Liver (tissue), 9 donors: ENCODE results near the gene JTB. TPM values are rescaled to one million over a fixed set of nuclear protein-coding genes. Genes with fewer than 3 reads are reported as not detected.

Experiments
- DNase-seq: peaks from one replicate; pipeline ENCODE4 v3.0.0-alpha.2; 2017; ENCODE audit warnings: low spot score
- H3K27ac ChIP-seq, 2 donors: one replicate each; pipeline ENCODE4 v1.7.0; 2013; ENCODE audit warnings: inconsistent platforms in 2 of 2, low read length in 2 of 2, control low read depth in 1 of 2, low read depth in 1 of 2, mild to moderate bottlenecking in 1 of 2
- H3K27me3 ChIP-seq, 4 donors: one replicate each; pipeline versions ENCODE4 v1.6.1 to v1.7.0; 2013; ENCODE audit warnings: low read length in 3 of 4, inconsistent platforms in 1 of 4, mild to moderate bottlenecking in 1 of 4, moderate library complexity in 1 of 4; ENCODE audit not compliant: control insufficient read depth in 4 of 4, insufficient read depth in 4 of 4
- H3K36me3 ChIP-seq, 4 donors: one replicate each; pipeline versions ENCODE4 v1.6.1 to v1.7.0; 2013; ENCODE audit warnings: low read length in 3 of 4, mild to moderate bottlenecking in 3 of 4, low read depth in 1 of 4, moderate library complexity in 1 of 4; ENCODE audit not compliant: control insufficient read depth in 4 of 4, insufficient read depth in 3 of 4
- H3K4me1 ChIP-seq, 4 donors: one replicate each; pipeline versions ENCODE4 v1.6.1 to v1.7.0; 2013; ENCODE audit warnings: low read length in 3 of 4, mild to moderate bottlenecking in 3 of 4, moderate library complexity in 1 of 4; ENCODE audit not compliant: control insufficient read depth in 4 of 4, insufficient read depth in 4 of 4
- H3K4me3 ChIP-seq, 3 donors: one replicate each; pipeline versions ENCODE4 v1.6.1 to v1.7.0; 2013; ENCODE audit warnings: low read length in 3 of 3, control low read depth in 1 of 3, low read depth in 1 of 3, mild to moderate bottlenecking in 1 of 3
- H3K9ac ChIP-seq, 2 donors: one replicate each; pipeline ENCODE4 v1.7.0; 2013; ENCODE audit warnings: low read length in 2 of 2, mild to moderate bottlenecking in 2 of 2, moderate library complexity in 2 of 2, control low read depth in 1 of 2, low read depth in 1 of 2
- H3K9me3 ChIP-seq, 4 donors: one replicate each; pipeline versions ENCODE4 v1.6.1 to v1.7.0; 2013; ENCODE audit warnings: low read length in 3 of 4; ENCODE audit not compliant: control insufficient read depth in 4 of 4
- EGR1 ChIP-seq, 2 donors: IDR thresholded peaks; 2 replicates each; pipeline ENCODE4 v1.6.1; 2016 to 2018; ENCODE audit warnings: antibody characterized with exemption in 2 of 2, low read depth in 2 of 2
- FOXA1 ChIP-seq: IDR thresholded peaks from 2 replicates; pipeline ENCODE4 v1.6.1; 2016; ENCODE audit warnings: antibody characterized with exemption
- FOXA2 ChIP-seq: IDR thresholded peaks from 2 replicates; pipeline ENCODE4 v1.6.1; 2016; ENCODE audit warnings: antibody characterized with exemption
- GABPA ChIP-seq, 2 donors: IDR thresholded peaks in 1 of 2; conservative IDR thresholded peaks in 1 of 2; 2 replicates each; pipeline ENCODE4 v1.6.1; 2016; ENCODE audit warnings: antibody characterized with exemption in 2 of 2, mild to moderate bottlenecking in 1 of 2, moderate library complexity in 1 of 2
- HNF4A ChIP-seq, 2 donors: conservative IDR thresholded peaks; 2 replicates each; pipeline ENCODE4 v1.6.1; 2016; ENCODE audit warnings: antibody characterized with exemption in 2 of 2, mild to moderate bottlenecking in 2 of 2
- HNF4G ChIP-seq: IDR thresholded peaks from 2 replicates; pipeline ENCODE4 v1.6.1; 2016; ENCODE audit warnings: antibody characterized with exemption
- JUND ChIP-seq, 2 donors: IDR thresholded peaks; 2 replicates each; pipeline ENCODE4 v1.6.1; 2016; ENCODE audit warnings: antibody characterized with exemption in 2 of 2
- NR2F2 ChIP-seq: IDR thresholded peaks from 2 replicates; pipeline ENCODE4 v1.6.1; 2016; ENCODE audit warnings: antibody characterized with exemption
- RAD21 ChIP-seq, 2 donors: IDR thresholded peaks; 2 replicates each; pipeline ENCODE4 v1.6.1; 2016; ENCODE audit warnings: antibody characterized with exemption in 2 of 2, mild to moderate bottlenecking in 2 of 2
- RXRA ChIP-seq, 2 donors: IDR thresholded peaks; 2 replicates each; pipeline ENCODE4 v1.6.1; 2017 to 2018; ENCODE audit warnings: antibody characterized with exemption in 2 of 2, mild to moderate bottlenecking in 1 of 2
- SP1 ChIP-seq: IDR thresholded peaks from 2 replicates; pipeline ENCODE4 v1.6.1; 2018; ENCODE audit warnings: antibody characterized with exemption, mild to moderate bottlenecking
- TAF1 ChIP-seq: conservative IDR thresholded peaks from 2 replicates; pipeline ENCODE4 v1.6.1; 2016; ENCODE audit warnings: antibody characterized with exemption, mild to moderate bottlenecking
- YY1 ChIP-seq: IDR thresholded peaks from 2 replicates; pipeline ENCODE4 v1.6.1; 2016; ENCODE audit warnings: antibody characterized with exemption, mild to moderate bottlenecking
- WGBS: extraction: QIAGEN DNeasy Blood & Tissue Kit; methylation state at CpG from one replicate; pipeline ENCODE4 v1.1.7; 2013; 5-methylcytosine and 5-hydroxymethylcytosine counted together
- polyA plus RNA-seq, 2 donors: library from polyadenylated mRNA; stranded (reverse) in 1 of 2; unstranded in 1 of 2; fragments of 200-250 nt in 1 of 2; fragments of >200 nt in 1 of 2; fragmentation: Nextera tagmentation in 1 of 2; extraction: Ambion mirVana in 1 of 2; gene quantifications; one replicate each; pipeline versions ENCODE4 v1.2.1 to v1.2.3, GENCODE V29; 2013 to 2015
- total RNA-seq, 2 donors: library from RNA; depleted of rRNA; stranded (reverse); fragments of >200 nt; gene quantifications; one replicate each; pipeline ENCODE4 v1.2.3, GENCODE V29; 2014
- TF ChIP-seq, protein P1 (sequence below): IDR thresholded peaks from 2 replicates; pipeline ENCODE4 v1.6.1; 2016; ENCODE audit warnings: antibody characterized with exemption
- TF ChIP-seq, protein P2 (sequence below): IDR thresholded peaks from 2 replicates; pipeline ENCODE4 v1.6.1; 2016; ENCODE audit warnings: antibody characterized with exemption
- TF ChIP-seq, protein P3 (sequence below): fragments of 150-350 bp; IDR thresholded peaks from 2 replicates; pipeline ENCODE4 v1.5.1; 2017; ENCODE audit warnings: improper control_type of control experiment, low read depth, low read length; ENCODE audit not compliant: missing input control
- TF ChIP-seq, protein P4 (sequence below): IDR thresholded peaks from 2 replicates; pipeline ENCODE4 v1.6.1; 2016; ENCODE audit warnings: antibody characterized with exemption
- TF ChIP-seq, protein P5 (sequence below): IDR thresholded peaks from 2 replicates; pipeline ENCODE4 v1.6.1; 2016; ENCODE audit warnings: antibody characterized with exemption, mild to moderate bottlenecking
- donor health status: healthy.
- donor health status: healthy.
- donor health status: healthy.
- donor health status: healthy.
- donor health status: healthy.

Gene JTB
- total and polyA plus RNA-seq, 4 donors = 88.9 to 182 (median 124) TPM

DNA sequence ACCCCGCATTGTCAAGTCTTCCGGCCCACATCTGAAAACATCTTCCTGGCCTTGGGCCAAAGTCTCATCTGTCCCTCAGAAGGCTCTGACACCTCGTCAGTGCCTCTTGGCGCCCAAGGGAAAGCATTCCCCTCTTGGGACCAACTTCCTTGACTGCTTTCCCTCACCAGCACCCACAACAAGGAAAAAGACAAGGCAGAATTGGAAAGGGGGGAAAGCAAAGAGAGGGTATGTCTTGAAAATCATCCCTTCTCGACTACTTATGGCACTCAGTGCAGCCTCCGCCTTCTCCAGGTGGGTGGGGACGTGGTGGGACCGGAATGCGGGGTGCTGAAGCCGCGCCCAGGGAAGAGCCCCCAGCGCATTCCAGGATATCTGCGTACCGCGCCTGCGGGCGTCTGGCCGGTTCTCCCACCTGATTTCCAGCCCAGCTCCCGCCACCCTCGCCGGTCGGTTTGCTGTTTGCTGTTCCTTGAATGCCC is 13.6 kb downstream of the JTB start:
- Histone ChIP-seq H3K27ac (peak overlapping the region; percentile 94 to 95), H3K9ac (peak overlapping the region; percentile 70 to 72), H3K36me3 (peaks cover 0 to 8% (median 1%) of the 10 kb centered on the region in 4 donors), H3K9me3 (no peaks in the 10 kb centered on the region), H3K4me1 (peaks cover 9 to 50% (median 36%) of the 10 kb centered on the region in 4 donors), H3K4me3 (peak overlapping the region; percentile 69 to 81 (median 75)), H3K27me3 (no peaks in the 10 kb centered on the region)
- 3% methylated on average over 22 of the region's 22 CpGs for WGBS
- TF ChIP-seq RAD21 (IDR thresholded peaks at IDR 0.05) (no peak), SP1 (no peak), HNF4G (no peak), GABPA (IDR thresholded peaks at IDR 0.05 in 1 of 2, conservative IDR thresholded peaks at IDR 0.05 in 1 of 2) (no peak), NR2F2 (no peak), EGR1 (IDR thresholded peaks at IDR 0.05; ENCODE audit: low read depth in 2 of 2) (no peak), YY1 (no peak), FOXA1 (no peak), JUND (IDR thresholded peaks at IDR 0.05) (no peak), HNF4A (conservative IDR thresholded peaks at IDR 0.05) (no peak), RXRA (IDR thresholded peaks at IDR 0.05) (no peak), FOXA2 (no peak), TAF1 (no peak)
- TF ChIP-seq, protein P1, sequence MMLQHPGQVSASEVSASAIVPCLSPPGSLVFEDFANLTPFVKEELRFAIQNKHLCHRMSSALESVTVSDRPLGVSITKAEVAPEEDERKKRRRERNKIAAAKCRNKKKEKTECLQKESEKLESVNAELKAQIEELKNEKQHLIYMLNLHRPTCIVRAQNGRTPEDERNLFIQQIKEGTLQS = no peak
- TF ChIP-seq, protein P2, sequence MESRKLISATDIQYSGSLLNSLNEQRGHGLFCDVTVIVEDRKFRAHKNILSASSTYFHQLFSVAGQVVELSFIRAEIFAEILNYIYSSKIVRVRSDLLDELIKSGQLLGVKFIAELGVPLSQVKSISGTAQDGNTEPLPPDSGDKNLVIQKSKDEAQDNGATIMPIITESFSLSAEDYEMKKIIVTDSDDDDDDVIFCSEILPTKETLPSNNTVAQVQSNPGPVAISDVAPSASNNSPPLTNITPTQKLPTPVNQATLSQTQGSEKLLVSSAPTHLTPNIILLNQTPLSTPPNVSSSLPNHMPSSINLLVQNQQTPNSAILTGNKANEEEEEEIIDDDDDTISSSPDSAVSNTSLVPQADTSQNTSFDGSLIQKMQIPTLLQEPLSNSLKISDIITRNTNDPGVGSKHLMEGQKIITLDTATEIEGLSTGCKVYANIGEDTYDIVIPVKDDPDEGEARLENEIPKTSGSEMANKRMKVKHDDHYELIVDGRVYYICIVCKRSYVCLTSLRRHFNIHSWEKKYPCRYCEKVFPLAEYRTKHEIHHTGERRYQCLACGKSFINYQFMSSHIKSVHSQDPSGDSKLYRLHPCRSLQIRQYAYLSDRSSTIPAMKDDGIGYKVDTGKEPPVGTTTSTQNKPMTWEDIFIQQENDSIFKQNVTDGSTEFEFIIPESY = no peak
- TF ChIP-seq, protein P3, sequence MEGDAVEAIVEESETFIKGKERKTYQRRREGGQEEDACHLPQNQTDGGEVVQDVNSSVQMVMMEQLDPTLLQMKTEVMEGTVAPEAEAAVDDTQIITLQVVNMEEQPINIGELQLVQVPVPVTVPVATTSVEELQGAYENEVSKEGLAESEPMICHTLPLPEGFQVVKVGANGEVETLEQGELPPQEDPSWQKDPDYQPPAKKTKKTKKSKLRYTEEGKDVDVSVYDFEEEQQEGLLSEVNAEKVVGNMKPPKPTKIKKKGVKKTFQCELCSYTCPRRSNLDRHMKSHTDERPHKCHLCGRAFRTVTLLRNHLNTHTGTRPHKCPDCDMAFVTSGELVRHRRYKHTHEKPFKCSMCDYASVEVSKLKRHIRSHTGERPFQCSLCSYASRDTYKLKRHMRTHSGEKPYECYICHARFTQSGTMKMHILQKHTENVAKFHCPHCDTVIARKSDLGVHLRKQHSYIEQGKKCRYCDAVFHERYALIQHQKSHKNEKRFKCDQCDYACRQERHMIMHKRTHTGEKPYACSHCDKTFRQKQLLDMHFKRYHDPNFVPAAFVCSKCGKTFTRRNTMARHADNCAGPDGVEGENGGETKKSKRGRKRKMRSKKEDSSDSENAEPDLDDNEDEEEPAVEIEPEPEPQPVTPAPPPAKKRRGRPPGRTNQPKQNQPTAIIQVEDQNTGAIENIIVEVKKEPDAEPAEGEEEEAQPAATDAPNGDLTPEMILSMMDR = no peak
- TF ChIP-seq, protein P4, sequence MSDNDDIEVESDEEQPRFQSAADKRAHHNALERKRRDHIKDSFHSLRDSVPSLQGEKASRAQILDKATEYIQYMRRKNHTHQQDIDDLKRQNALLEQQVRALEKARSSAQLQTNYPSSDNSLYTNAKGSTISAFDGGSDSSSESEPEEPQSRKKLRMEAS = no peak
- TF ChIP-seq, protein P5, sequence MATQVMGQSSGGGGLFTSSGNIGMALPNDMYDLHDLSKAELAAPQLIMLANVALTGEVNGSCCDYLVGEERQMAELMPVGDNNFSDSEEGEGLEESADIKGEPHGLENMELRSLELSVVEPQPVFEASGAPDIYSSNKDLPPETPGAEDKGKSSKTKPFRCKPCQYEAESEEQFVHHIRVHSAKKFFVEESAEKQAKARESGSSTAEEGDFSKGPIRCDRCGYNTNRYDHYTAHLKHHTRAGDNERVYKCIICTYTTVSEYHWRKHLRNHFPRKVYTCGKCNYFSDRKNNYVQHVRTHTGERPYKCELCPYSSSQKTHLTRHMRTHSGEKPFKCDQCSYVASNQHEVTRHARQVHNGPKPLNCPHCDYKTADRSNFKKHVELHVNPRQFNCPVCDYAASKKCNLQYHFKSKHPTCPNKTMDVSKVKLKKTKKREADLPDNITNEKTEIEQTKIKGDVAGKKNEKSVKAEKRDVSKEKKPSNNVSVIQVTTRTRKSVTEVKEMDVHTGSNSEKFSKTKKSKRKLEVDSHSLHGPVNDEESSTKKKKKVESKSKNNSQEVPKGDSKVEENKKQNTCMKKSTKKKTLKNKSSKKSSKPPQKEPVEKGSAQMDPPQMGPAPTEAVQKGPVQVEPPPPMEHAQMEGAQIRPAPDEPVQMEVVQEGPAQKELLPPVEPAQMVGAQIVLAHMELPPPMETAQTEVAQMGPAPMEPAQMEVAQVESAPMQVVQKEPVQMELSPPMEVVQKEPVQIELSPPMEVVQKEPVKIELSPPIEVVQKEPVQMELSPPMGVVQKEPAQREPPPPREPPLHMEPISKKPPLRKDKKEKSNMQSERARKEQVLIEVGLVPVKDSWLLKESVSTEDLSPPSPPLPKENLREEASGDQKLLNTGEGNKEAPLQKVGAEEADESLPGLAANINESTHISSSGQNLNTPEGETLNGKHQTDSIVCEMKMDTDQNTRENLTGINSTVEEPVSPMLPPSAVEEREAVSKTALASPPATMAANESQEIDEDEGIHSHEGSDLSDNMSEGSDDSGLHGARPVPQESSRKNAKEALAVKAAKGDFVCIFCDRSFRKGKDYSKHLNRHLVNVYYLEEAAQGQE = no peak
- peak; percentile 61 for DNase-seq
